ENCODE data around the gene FIGNL2. TPM values are rescaled to one million over a fixed set of nuclear protein-coding genes. Genes with fewer than 3 reads are reported as not detected.

Gene FIGNL2
- total and polyA plus RNA-seq, 9 of the 15 experiments (the other 6 are each of a cell fraction or from before 2014, with no cell fraction given): 0.01 TPM; not detected in 8

DNA sequence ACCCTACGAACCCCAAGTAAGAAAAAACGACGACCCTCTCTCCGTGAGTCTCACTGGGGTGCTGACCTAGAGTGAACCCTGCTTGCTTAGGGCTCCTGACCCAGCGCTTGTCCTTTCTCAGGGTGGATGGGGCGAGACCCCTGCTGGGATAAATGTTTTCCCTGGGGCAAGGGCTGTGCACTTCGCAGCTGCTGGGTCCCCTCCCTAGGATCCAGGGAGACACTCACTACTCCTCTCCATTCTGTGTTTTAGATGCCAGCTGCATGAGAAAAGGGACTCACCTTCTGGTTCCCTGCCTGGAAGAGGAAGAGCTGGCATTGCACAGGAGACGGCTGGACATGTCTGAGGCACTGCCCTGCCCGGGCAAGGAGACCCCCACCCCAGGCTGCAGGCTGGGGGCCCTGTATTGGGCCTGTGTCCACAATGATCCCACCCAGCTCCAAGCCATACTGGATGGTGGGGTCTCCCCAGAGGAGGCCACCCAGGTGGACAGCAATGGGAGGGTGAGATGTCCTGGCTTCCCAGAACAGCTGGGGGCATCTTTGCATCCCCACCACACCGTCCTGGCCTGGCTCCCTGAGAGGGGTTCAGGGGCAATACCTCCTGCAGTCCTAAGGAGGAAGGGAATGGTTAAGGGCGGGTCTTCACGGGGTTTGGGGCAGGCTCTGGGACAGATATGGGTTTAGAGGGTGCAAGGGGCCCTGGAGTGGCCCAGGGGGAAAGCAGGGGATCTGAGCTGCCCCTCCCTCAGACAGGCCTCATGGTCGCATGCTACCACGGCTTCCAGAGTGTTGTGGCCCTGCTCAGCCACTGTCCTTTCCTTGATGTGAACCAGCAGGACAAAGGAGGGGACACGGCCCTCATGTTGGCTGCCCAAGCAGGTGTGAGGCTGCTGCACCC is 40.0 kb upstream of the FIGNL2 start:
- Histone ChIP-seq H3K9me1 (ENCODE audit: control insufficient read depth, insufficient read depth, low read length) (no peaks in the 10 kb centered on the region), H3K27me3 (ENCODE audit: control insufficient read depth in 2 of 2, insufficient read depth in 2 of 2, low read length in 2 of 2) (no peaks in the 10 kb centered on the region), H3K36me3 (ENCODE audit: control insufficient read depth, insufficient read depth, low read length) (no peaks in the 10 kb centered on the region), H3K4me3 (peak overlapping the region; percentile 17; the same call in 1 of the 2 replicates), H3K4me2 (ENCODE audit: insufficient read depth, low read length) (peak overlapping the region; percentile 39; the same call in 1 of the 2 replicates), H2AFZ (ENCODE audit: low read depth, low read length) (peak overlapping the region; percentile 8; the same call in 1 of the 2 replicates), H3K4me1 (replicated peaks in 1 of 2; ENCODE audit: control insufficient read depth in 2 of 2, insufficient read depth in 2 of 2, low read length in 2 of 2) (peaks cover 28 to 31% of the 10 kb centered on the region in 2 experiments), H4K20me1 (replicated peaks; ENCODE audit: control insufficient read depth, insufficient read depth, low read length) (no peaks in the 10 kb centered on the region), H3K9ac (ENCODE audit: insufficient read depth in 1 of 2, low read depth in 2 of 2, low read length in 2 of 2) (peak overlapping the region in 1 of 2 experiments; percentile 68; a peak in 1 of 4 replicates), H3K27ac (ENCODE audit: extremely low read depth, low read depth, low read length) (no peak overlapping the region), H3K79me2 (ENCODE audit: control insufficient read depth, insufficient read depth, low read length) (no peaks in the 10 kb centered on the region), H3K9me3 (replicated peaks; ENCODE audit: control insufficient read depth, insufficient read depth, low read depth, low read length) (0 out of 2 replicates have a peak, but pooled peaks cover 2% of the 10 kb centered on the region)
- ChIA-PET CTCF (ENCODE audit: low intra/inter-chr PET ratio) (interaction anchor here (0.6 to 0.7 kb wide), 2 partner anchors 14 to 79 kb away, joined by 3 read pairs; no protein-coding TSS in a partner anchor), POLR2A (interaction anchor here (0.6 to 0.9 kb wide), 4 partner anchors 9 to 361 kb away, joined by 3 to 5 read pairs (median 4); no protein-coding TSS in a partner anchor)
- no TSS peak for BruUV-seq (replicated peaks)
- ATAC-seq (no peak), FAIRE-seq (no peak), DNase-seq (ENCODE audit: extremely low read depth in 1 of 4, low spot score in 3 of 4) (no peak)
- 39% methylated on average over 13 of the region's 15 CpGs for WGBS (ENCODE audit: insufficient coverage, low coverage, missing lambda C conversion rate)
- in situ Hi-C loops (cut with MboI) (no loop called here), intact Hi-C loops (cut with micrococcal nuclease) (no loop called here)
- TF ChIP-seq CXXC5 (CRISPR knock-in tag; IDR thresholded peaks at IDR 0.05) (no peak), PML (IDR thresholded peaks at IDR 0.05; ENCODE audit: low read length) (no peak), STAT5B (CRISPR knock-in tag; IDR thresholded peaks at IDR 0.05) (no peak), EP300 (IDR thresholded peaks at IDR 0.05; ENCODE audit: low read length) (no peak), ZNF224 (CRISPR knock-in tag; IDR thresholded peaks at IDR 0.05) (no peak), ZNF384 (IDR thresholded peaks at IDR 0.05; ENCODE audit: low read depth, low read length) (no peak), FOXJ3 (CRISPR knock-in tag; IDR thresholded peaks at IDR 0.05) (no peak), HNRNPH1 (optimal IDR thresholded peaks at IDR 0.05; ENCODE audit: low read depth, low read length) (no peak), DNMT1 (IDR thresholded peaks at IDR 0.05) (no peak)
- TF ChIP-seq, protein P1, sequence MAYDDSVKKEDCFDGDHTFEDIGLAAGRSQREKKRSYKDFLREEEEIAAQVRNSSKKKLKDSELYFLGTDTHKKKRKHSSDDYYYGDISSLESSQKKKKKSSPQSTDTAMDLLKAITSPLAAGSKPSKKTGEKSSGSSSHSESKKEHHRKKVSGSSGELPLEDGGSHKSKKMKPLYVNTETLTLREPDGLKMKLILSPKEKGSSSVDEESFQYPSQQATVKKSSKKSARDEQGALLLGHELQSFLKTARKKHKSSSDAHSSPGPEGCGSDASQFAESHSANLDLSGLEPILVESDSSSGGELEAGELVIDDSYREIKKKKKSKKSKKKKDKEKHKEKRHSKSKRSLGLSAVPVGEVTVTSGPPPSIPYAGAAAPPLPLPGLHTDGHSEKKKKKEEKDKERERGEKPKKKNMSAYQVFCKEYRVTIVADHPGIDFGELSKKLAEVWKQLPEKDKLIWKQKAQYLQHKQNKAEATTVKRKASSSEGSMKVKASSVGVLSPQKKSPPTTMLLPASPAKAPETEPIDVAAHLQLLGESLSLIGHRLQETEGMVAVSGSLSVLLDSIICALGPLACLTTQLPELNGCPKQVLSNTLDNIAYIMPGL (CRISPR knock-in tag; IDR thresholded peaks at IDR 0.05): no peak
- TF ChIP-seq, protein P2, sequence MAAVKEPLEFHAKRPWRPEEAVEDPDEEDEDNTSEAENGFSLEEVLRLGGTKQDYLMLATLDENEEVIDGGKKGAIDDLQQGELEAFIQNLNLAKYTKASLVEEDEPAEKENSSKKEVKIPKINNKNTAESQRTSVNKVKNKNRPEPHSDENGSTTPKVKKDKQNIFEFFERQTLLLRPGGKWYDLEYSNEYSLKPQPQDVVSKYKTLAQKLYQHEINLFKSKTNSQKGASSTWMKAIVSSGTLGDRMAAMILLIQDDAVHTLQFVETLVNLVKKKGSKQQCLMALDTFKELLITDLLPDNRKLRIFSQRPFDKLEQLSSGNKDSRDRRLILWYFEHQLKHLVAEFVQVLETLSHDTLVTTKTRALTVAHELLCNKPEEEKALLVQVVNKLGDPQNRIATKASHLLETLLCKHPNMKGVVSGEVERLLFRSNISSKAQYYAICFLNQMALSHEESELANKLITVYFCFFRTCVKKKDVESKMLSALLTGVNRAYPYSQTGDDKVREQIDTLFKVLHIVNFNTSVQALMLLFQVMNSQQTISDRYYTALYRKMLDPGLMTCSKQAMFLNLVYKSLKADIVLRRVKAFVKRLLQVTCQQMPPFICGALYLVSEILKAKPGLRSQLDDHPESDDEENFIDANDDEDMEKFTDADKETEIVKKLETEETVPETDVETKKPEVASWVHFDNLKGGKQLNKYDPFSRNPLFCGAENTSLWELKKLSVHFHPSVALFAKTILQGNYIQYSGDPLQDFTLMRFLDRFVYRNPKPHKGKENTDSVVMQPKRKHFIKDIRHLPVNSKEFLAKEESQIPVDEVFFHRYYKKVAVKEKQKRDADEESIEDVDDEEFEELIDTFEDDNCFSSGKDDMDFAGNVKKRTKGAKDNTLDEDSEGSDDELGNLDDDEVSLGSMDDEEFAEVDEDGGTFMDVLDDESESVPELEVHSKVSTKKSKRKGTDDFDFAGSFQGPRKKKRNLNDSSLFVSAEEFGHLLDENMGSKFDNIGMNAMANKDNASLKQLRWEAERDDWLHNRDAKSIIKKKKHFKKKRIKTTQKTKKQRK (IDR thresholded peaks at IDR 0.05; ENCODE audit: borderline replicate concordance, low read depth, low read length): no peak
- TF ChIP-seq, protein P3, sequence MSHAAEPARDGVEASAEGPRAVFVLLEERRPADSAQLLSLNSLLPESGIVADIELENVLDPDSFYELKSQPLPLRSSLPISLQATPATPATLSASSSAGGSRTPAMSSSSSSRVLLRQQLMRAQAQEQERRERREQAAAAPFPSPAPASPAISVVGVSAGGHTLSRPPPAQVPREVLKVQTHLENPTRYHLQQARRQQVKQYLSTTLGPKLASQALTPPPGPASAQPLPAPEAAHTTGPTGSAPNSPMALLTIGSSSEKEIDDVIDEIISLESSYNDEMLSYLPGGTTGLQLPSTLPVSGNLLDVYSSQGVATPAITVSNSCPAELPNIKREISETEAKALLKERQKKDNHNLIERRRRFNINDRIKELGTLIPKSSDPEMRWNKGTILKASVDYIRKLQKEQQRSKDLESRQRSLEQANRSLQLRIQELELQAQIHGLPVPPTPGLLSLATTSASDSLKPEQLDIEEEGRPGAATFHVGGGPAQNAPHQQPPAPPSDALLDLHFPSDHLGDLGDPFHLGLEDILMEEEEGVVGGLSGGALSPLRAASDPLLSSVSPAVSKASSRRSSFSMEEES (CRISPR knock-in tag; IDR thresholded peaks at IDR 0.05): no peak
- TF ChIP-seq, protein P4, sequence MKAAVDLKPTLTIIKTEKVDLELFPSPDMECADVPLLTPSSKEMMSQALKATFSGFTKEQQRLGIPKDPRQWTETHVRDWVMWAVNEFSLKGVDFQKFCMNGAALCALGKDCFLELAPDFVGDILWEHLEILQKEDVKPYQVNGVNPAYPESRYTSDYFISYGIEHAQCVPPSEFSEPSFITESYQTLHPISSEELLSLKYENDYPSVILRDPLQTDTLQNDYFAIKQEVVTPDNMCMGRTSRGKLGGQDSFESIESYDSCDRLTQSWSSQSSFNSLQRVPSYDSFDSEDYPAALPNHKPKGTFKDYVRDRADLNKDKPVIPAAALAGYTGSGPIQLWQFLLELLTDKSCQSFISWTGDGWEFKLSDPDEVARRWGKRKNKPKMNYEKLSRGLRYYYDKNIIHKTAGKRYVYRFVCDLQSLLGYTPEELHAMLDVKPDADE (conservative IDR thresholded peaks at IDR 0.05; ENCODE audit: control insufficient read depth, low read depth, low read length): no peak

All from K562 (cell line).